Activated T-cell treated with anti-CD3 and anti-CD28 coated beads, Interleukin-2, amount 50 U/mL, for 48 hours (primary cell): ENCODE data around the gene B4GALT2.

Experiments used
- DNase-seq, 2 experiments: peaks; one replicate each; pipeline ENCODE4 v3.0.0-alpha.2; 2020

B4GALT2 gene

GRCh38 chr1:43985984-43986595, 7.1 kb downstream of the B4GALT2 start:
- DNase-seq: no peak

GRCh38 chr1:43986712-43987111, 7.7 kb downstream of the B4GALT2 start:
- DNase-seq: no peak

GRCh38 chr1:43987159-43987902, 8.3 kb downstream of the B4GALT2 start:
- no peak for DNase-seq

GRCh38 chr1:43990271-43991199, 11.5 kb downstream of the B4GALT2 start:
- DNase-seq: peak in 1 of 2 experiments; percentile 36

- no peak for DNase-seq
Measured at GRCh38 chr1:43991200-43991475, 12.1 kb downstream of the B4GALT2 start.

GRCh38 chr1:43991476-43992231, 12.6 kb downstream of the B4GALT2 start, which contains the start of gene CCDC24:
Gene CCDC24, plus strand, starts transcription at chr1:43991599. Its CDS starts 280 bp downstream, at chr1:43991879.
- peak; percentile 84 to 88 for DNase-seq

- no peak for DNase-seq
Measured at GRCh38 chr1:43992232-43992995, 13.4 kb downstream of the B4GALT2 start.

- DNase-seq: no peak
Measured at GRCh38 chr1:43993206-43993914, 14.3 kb downstream of the B4GALT2 start.

- no peak for DNase-seq
Measured at GRCh38 chr1:43994071-43994470, 15.1 kb downstream of the B4GALT2 start.

GRCh38 chr1:43994794-43995790, 16.1 kb downstream of the B4GALT2 start:
- DNase-seq: no peak

- no peak for DNase-seq
Measured at GRCh38 chr1:43995984-43996732, 17.1 kb downstream of the B4GALT2 start.

- no peak for DNase-seq
Measured at GRCh38 chr1:43996733-43997115, 17.7 kb downstream of the B4GALT2 start.

- no peak for DNase-seq
Measured at GRCh38 chr1:43997295-43997999, 18.4 kb downstream of the B4GALT2 start.

- no peak for DNase-seq
Measured at GRCh38 chr1:43998000-43998378, 19.0 kb downstream of the B4GALT2 start.

- no peak for DNase-seq
Measured at GRCh38 chr1:43999455-43999854, 20.4 kb downstream of the B4GALT2 start.

- no peak for DNase-seq
Measured at GRCh38 chr1:44000122-44000665, 21.2 kb downstream of the B4GALT2 start.

- DNase-seq: no peak
Measured at GRCh38 chr1:44002165-44002564, 23.2 kb downstream of the B4GALT2 start.

- DNase-seq: no peak
Measured at GRCh38 chr1:44002606-44003157, 23.7 kb downstream of the B4GALT2 start.
